CD14-positive monocyte (primary cell): ENCODE results near the gene DPP6. TPM values are rescaled to one million over a fixed set of nuclear protein-coding genes. Genes with fewer than 3 reads are reported as not detected.
A peak's percentile ranks its signal among the peaks of the same experiment; 100 is the strongest.

Experiments used
- DNase-seq, 3 donors: peaks; one replicate each; pipeline ENCODE4 v3.0.0-alpha.2; 2011 to 2022
- H2AFZ ChIP-seq: 2 replicates; pipeline ENCODE4 v1.6.0; 2012; ENCODE audit warnings: mild to moderate bottlenecking, low read depth, low read length, inconsistent platforms; ENCODE audit not compliant: insufficient read depth, poor library complexity, severe bottlenecking
- H3K27ac ChIP-seq, 2 donors: 1 replicate in 1 of 2; 2 replicates in 1 of 2; pipeline ENCODE4 v1.5.1; 2012 to 2013; ENCODE audit warnings: low read length in 2 of 2, control low read depth in 1 of 2, inconsistent platforms in 1 of 2, low read depth in 1 of 2, mild to moderate bottlenecking in 1 of 2
- H3K27me3 ChIP-seq, 2 donors: one replicate each; pipeline versions ENCODE4 v1.6.0 to v1.6.1; 2011 to 2013; ENCODE audit warnings: low read length in 2 of 2; ENCODE audit not compliant: control insufficient read depth in 2 of 2, insufficient read depth in 2 of 2
- H3K36me3 ChIP-seq, 2 donors: replicated peaks in 1 of 2; 1 replicate in 1 of 2; 2 replicates in 1 of 2; pipeline versions ENCODE4 v1.5.1 to v1.6.1; 2012 to 2013; ENCODE audit warnings: low read length in 2 of 2, control low read depth in 1 of 2, inconsistent platforms in 1 of 2, mild to moderate bottlenecking in 1 of 2; ENCODE audit not compliant: insufficient read depth in 2 of 2, control insufficient read depth in 1 of 2
- H3K4me1 ChIP-seq, 2 donors: 1 replicate in 1 of 2; 2 replicates in 1 of 2; pipeline versions ENCODE4 v1.5.1 to v1.6.1; 2012 to 2013; ENCODE audit warnings: low read length in 2 of 2, control low read depth in 1 of 2, inconsistent platforms in 1 of 2, mild to moderate bottlenecking in 1 of 2, moderate library complexity in 1 of 2; ENCODE audit not compliant: insufficient read depth in 2 of 2, control insufficient read depth in 1 of 2
- H3K4me2 ChIP-seq: replicated peaks from 2 replicates; pipeline ENCODE3; 2012; ENCODE audit warnings: low read length, moderate library complexity, mild to moderate bottlenecking; ENCODE audit not compliant: poor library complexity, severe bottlenecking; ENCODE audit errors: extremely low read depth
- H3K4me3 ChIP-seq, 3 experiments: fragments of 200-600 bp in 1 of 3; sonication (generic) in 1 of 3; replicated peaks in 1 of 3; 1 replicate in 2 of 3; 2 replicates in 1 of 3; pipeline ENCODE4 v1.5.1; 2011 to 2013; ENCODE audit warnings: low read length in 3 of 3, mild to moderate bottlenecking in 3 of 3, control low read depth in 2 of 3, low read depth in 2 of 3, inconsistent platforms in 1 of 3, moderate library complexity in 1 of 3
- H3K79me2 ChIP-seq: 2 replicates; pipeline ENCODE4 v1.6.0; 2012; ENCODE audit warnings: mild to moderate bottlenecking, control low read depth, inconsistent platforms, low read length, moderate library complexity; ENCODE audit not compliant: insufficient read depth
- H3K9ac ChIP-seq: 2 replicates; pipeline ENCODE4 v1.6.0; 2017; ENCODE audit warnings: low read length, mild to moderate bottlenecking; ENCODE audit not compliant: insufficient read depth, poor library complexity, severe bottlenecking
- H3K9me3 ChIP-seq, 2 donors: replicated peaks in 1 of 2; 1 replicate in 1 of 2; 2 replicates in 1 of 2; pipeline versions ENCODE4 v1.5.1 to v1.6.1; 2012 to 2013; ENCODE audit warnings: low read length in 2 of 2, control low read depth in 1 of 2; ENCODE audit not compliant: control insufficient read depth in 1 of 2, insufficient read depth in 1 of 2
- H4K20me1 ChIP-seq: 2 replicates; pipeline ENCODE4 v1.6.0; 2012; ENCODE audit warnings: mild to moderate bottlenecking, low read length, control low read depth, moderate library complexity; ENCODE audit not compliant: insufficient read depth
- H3K27ac Mint-ChIP-seq, 7 donors: one replicate each; pipeline ENCODE4 v1.8.0; 2020; ENCODE audit warnings: mild to moderate bottlenecking in 7 of 7, mixed read lengths in 7 of 7, moderate library complexity in 6 of 7, inconsistent platforms in 2 of 7
- H3K27me3 Mint-ChIP-seq, 3 donors: one replicate each; pipeline ENCODE4 v1.8.0; 2021 to 2022; ENCODE audit warnings: low read depth in 3 of 3, mild to moderate bottlenecking in 3 of 3, mixed read lengths in 3 of 3, moderate library complexity in 3 of 3, inconsistent platforms in 1 of 3
- H3K36me3 Mint-ChIP-seq, 2 donors: one replicate each; pipeline ENCODE4 v1.8.0; 2020; ENCODE audit warnings: mixed read lengths in 2 of 2, inconsistent platforms in 1 of 2, mild to moderate bottlenecking in 1 of 2
- H3K4me1 Mint-ChIP-seq: one replicate; pipeline ENCODE4 v1.8.0; 2020; ENCODE audit warnings: mild to moderate bottlenecking, mixed read lengths
- H3K4me3 Mint-ChIP-seq, 2 donors: one replicate each; pipeline ENCODE4 v1.8.0; 2020; ENCODE audit warnings: mild to moderate bottlenecking in 2 of 2, mixed read lengths in 2 of 2, moderate library complexity in 1 of 2
- H3K9me3 Mint-ChIP-seq, 7 donors: one replicate each; pipeline ENCODE4 v1.8.0; 2020 to 2022; ENCODE audit warnings: mixed read lengths in 7 of 7, mild to moderate bottlenecking in 6 of 7, moderate library complexity in 6 of 7, inconsistent platforms in 2 of 7
- CTCF ChIP-seq: fragments of 200-600 bp; IDR thresholded peaks from one replicate; pipeline ENCODE4 v1.8.0; 2022; ENCODE audit warnings: antibody characterized with exemption, mild to moderate bottlenecking
- WGBS: methylation state at CpG from one replicate; pipeline ENCODE4 v1.1.5; 2013; ENCODE audit warnings: missing lambda C conversion rate; ENCODE audit not compliant: insufficient coverage; 5-methylcytosine and 5-hydroxymethylcytosine counted together
- intact Hi-C, 2 donors: fragments of 100-400 bp; cut with micrococcal nuclease; formaldehyde crosslinking; loops; one replicate each; pipeline versions ENCODE4 v1.15.0 to v1.15.1; 2023
- polyA plus RNA-seq, 3 donors: library from polyadenylated mRNA; depleted of rRNA in 1 of 3; unstranded in 2 of 3; stranded (reverse) in 1 of 3; fragments of 300-500 nt in 2 of 3; fragments of >200 nt in 1 of 3; fragmentation: Illumina TruSeq in 2 of 3; gene quantifications; 1 replicate in 2 of 3; 2 replicates in 1 of 3; pipeline ENCODE4 v1.2.3, GENCODE V29; 2012 to 2021

The DPP6 gene
- polyA plus RNA-seq, 3 donors = not detected

GRCh38 chr7:154860621-154861375 is 808.6 kb downstream of the DPP6 start:
- Histone ChIP-seq H3K27ac (no peak overlapping the region), H3K79me2 (no peaks in the 10 kb centered on the region), H3K36me3 (no peaks in the 10 kb centered on the region), H3K4me1 (no peaks in the 10 kb centered on the region), H3K4me2 (no peak overlapping the region), H4K20me1 (no peaks in the 10 kb centered on the region), H3K9me3 (no peaks in the 10 kb centered on the region), H3K4me3 (no peak overlapping the region), H3K27me3 (no peaks in the 10 kb centered on the region), H2AFZ (no peak overlapping the region), H3K9ac (no peak overlapping the region)
- Mint-ChIP-seq H3K4me3 (no peak overlapping the region), H3K27me3 (peaks cover 3 to 5% (median 4%) of the 10 kb centered on the region in 3 donors), H3K36me3 (no peaks in the 10 kb centered on the region), H3K27ac (no peak overlapping the region), H3K9me3 (peaks cover 0 to 3% (median 0%) of the 10 kb centered on the region in 7 donors), H3K4me1 (no peaks in the 10 kb centered on the region)
- no peak for DNase-seq
- WGBS = 89% methylated on average over 5 of the region's 7 CpGs
- intact Hi-C loops = no loop called here
- no peak for TF ChIP-seq CTCF

DNA sequence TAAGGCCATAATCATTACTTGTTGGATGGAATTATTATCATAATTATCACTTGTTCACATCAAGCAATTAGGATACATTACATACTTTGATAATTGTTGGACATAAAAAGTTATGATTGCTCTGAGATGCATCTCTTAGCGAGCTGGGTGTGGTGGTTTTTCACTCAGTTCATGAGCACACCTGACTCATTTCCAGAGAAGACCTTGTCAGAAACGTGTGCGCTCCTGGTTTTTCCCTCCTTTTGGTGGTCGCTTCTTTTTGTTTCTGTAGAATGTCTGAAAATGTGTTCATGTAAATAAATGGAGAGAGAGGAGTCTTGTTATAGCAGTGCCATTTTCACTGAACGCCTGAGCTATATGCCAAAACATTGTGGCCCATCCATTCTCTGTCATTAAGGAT is 809.4 kb downstream of the DPP6 start:
- Histone ChIP-seq H4K20me1 (no peaks in the 10 kb centered on the region), H3K27me3 (no peaks in the 10 kb centered on the region), H3K79me2 (no peaks in the 10 kb centered on the region), H3K9me3 (no peaks in the 10 kb centered on the region), H3K4me2 (no peak overlapping the region), H3K4me3 (no peak overlapping the region), H3K36me3 (no peaks in the 10 kb centered on the region), H3K4me1 (no peaks in the 10 kb centered on the region), H3K27ac (no peak overlapping the region), H2AFZ (no peak overlapping the region), H3K9ac (no peak overlapping the region)
- TF ChIP-seq CTCF = no peak
- H3K36me3 Mint-ChIP-seq = no peaks in the 10 kb centered on the region
- DNase-seq = no peak
- peak overlapping the region in 1 of 7 donors; percentile 35 for H3K27ac Mint-ChIP-seq
- H3K9me3 Mint-ChIP-seq = peaks cover 0 to 3% (median 0%) of the 10 kb centered on the region in 7 donors
- no peaks in the 10 kb centered on the region for H3K4me1 Mint-ChIP-seq
- peaks cover 3 to 6% (median 5%) of the 10 kb centered on the region in 3 donors for H3K27me3 Mint-ChIP-seq
- intact Hi-C loops = no loop called here
- no peak overlapping the region for H3K4me3 Mint-ChIP-seq
- 100% methylated on average over 2 of the region's 5 CpGs for WGBS
